ENCODE results near the gene CEP55.
"Not testable (repeated sequence)": the region's sequence is repeated elsewhere in the genome, so short reads cannot be mapped to it uniquely, and the experiment has no call there.

CEP55 gene

GRCh38 chr10:93515071-93516005, 18.9 kb downstream of the CEP55 start:
- peak; percentile 38 for DNase-seq

GRCh38 chr10:93516006-93516380, 19.6 kb downstream of the CEP55 start:
- DNase-seq, result no peak

DNA sequence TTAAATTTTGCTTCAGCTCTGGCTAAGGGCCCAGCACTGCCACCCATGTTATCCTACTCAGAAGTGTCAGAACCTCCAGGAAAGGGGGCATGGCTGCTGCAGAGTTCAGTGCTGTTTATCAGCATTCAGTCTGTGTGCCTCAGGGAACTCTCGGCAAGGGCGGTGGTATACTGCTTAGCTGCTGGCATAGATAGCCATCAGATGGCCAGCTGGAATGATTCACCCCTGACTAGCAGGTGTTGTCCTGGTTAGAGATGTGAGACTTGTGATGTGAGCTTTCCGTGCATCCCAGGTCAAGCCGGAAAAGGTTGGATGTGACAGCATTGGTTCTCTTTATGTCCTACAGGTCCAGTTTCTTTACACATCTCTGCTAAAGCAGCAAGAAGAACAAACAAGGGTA, 22.1 kb downstream of the CEP55 start:
- DNase-seq, result no peak

DNA sequence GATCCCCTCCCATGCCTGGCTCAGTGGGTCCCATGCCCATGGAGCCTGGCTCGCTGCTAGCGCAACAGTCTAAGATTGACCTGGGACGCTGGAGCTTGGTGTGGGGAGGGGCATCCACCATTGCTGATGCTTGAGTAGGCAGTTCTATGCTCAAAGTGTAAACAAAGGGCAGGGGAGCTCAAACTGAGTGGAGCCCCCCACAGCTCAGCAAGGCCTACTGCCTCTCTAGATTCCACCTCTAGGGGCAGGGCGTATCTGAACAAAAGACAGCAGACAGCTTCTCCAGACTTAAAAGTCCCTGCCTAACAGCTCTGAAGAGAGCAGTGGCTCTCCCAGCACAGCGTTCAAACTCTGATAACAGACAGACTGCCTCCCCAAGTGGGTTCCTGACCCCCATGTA, 38.9 kb downstream of the CEP55 start:
- no peak for DNase-seq

DNA sequence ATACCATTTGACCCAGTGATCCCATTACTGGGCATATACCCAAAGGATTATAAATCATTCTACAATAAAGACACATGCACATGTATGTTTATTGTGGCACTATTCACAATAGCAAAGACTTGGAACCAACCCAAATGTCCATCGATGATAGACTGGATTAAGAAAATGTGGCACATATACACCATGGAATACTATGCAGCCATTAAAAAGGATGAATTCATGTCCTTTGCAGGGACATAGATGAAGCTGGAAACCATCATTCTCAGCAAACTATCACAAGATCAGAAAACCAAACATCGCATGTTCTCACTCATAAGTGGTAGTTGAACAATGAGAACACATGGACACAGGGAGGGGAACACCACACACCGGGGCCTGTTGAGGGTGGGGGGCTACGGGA, 44.5 kb downstream of the CEP55 start:
- DNase-seq, result not testable (repeated sequence)

- DNase-seq, result peak; percentile 12
Measured at GRCh38 chr10:93541402-93542357, 45.3 kb downstream of the CEP55 start.

DNA sequence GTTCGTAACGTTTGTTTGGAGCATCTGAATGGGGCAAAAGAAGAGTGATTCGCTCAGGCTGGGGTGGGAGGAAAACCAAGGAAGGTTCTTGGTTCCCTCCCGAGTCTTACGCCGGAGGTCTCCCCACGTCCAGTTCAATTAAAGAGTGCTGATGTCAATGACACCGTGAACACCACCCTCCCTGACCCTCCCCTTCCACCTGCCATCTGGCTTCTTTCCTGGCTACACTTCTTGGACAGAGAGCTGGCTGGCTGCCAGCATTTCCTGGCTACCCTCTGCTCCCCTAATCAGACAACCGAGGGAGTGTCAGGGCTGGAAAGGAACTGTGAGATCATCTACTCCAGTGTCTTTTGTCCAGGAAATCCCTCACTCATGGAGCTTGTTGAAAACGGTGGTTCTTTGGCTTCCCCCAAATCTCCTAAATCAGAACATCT, 46.0 kb downstream of the CEP55 start:
- DNase-seq, result peak; percentile 21

DNA sequence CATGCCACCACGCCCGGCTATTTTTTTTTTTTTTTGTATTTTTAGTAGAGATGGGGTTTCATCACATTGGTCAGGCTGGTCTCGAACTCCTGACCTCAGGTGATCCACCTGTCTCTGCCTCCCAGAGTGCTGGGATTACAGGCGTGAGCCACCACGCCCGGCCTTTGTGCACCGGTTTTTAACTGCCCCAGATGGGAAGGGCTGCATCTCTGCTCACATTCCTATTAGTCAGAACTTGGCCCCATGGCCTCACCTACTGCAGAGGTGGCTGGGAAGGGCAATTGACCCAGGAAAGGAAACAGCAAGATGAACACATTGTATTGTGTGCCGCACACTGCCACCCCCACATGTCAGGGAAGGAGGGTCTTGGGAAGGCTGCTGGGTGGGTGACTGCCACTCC, 50.6 kb downstream of the CEP55 start:
- DNase-seq, result not testable (repeated sequence)

DNA sequence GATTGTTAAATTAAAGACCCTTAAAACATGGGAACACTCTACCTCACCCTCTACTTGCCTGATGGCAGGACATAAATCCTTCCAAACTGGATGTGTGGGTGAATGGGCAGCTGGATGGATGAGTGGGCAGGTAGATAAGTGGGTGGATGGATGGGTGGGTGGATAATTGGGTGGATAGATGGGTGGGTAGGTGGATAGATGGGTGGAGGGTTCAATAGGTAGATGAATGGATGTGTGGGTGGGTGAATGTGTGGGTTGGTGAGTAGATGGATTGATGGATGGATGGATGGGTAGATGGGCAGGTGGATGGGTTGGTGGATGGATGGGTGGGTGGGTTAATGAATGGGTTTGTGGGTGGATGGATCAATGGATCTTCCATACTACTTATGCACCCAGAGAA, 51.1 kb downstream of the CEP55 start:
- DNase-seq, result no peak

GRCh38 chr10:93548376-93549071, 52.1 kb downstream of the CEP55 start:
- peak; percentile 40 for DNase-seq

DNA sequence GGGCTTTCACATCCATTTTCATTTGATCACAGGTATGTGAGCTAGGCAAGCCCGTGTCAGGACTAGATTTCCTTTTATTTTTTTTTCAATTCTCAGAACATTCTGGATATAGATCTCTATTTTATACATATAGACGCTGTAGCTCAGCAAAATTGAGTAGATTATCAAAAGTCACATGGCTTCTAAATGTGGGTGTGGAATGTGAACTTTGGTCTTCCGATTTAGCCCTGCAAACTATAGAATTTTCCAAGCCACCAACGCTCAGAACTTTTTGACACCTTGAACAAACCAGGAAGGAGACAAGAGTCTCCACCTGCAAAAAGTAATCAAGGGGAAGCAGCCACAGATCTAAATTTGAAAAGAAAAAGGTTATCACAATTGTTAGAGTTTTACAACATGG, 54.2 kb downstream of the CEP55 start:
- DNase-seq, result no peak

GRCh38 chr10:93552780-93553179, 56.4 kb downstream of the CEP55 start:
- no peak for DNase-seq

- DNase-seq, result peak; percentile 9
Measured at GRCh38 chr10:93553482-93554315, 57.3 kb downstream of the CEP55 start.

GRCh38 chr10:93554316-93554663, 57.9 kb downstream of the CEP55 start:
- no peak for DNase-seq

DNA sequence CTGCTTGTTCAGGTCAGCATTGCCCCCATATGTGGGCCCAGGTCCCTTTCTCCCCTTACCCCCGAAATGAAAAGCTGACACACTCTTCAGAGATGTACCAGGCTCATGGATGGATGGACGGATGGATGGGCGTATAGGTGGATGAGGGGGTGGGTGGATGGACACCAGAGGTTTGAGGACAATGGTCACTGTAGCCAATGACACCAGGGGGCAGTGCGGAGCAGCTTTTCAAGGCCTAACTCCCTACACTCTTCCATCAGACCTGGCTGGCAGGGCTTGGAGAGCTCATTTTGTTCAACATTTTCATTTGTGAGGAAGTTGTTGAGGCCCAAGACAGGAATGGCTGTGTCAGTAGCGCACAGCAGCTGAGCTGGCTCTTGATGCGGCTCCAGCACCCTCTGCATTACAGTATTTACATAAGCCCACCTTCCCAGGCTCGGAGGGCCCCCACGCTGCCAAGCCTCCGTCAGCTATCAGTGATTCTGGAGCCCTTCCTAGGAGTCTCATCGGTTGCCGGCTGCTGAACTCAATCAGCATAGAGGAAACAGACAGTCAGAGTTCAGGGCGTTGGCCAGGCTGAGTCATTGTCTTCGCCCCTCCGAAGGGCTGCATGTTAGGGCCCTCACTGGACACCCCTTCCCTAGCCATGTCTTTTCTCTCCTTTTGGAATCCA, 58.5 kb downstream of the CEP55 start:
- peak; percentile 55 for DNase-seq

DNA sequence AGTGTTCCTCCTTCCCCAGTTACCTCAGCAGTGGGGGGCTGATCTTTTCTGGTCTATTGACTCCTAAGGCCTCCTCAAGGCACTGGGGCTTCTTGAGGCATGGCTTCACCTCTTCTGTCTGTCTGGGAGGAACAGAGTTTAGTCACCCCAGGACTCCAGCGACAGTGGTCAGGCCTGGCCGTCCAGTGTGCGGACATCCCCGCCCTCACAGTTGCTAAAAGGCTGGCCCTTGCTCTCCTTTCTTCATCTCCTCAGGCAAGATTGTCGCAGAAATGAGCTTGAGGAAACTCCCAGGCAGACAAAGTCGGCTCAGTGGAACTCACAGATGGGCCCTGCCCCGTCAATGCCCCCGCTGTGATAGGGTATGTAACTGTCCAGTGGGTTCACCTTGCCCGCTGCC, 63.1 kb downstream of the CEP55 start:
- DNase-seq, result no peak

DNA sequence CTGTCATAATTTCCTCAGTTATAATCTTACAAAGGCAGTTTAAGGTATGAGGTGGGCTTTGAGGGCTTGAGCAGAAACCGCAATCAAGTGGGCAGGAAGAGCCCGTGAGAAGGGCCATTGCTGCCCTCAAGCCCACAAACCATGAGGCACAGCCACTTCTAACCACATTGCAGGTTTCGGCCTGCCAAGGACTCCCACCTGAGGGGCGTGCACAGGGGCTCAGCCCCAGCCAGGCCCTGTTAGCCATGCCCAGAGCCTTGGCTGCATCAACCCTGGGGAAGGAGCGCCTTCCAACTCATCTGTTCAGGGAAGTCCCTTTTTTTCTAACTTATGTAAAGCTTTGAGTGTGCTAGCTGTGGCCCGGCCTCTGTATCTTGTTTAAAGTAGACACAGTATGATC, 64.1 kb downstream of the CEP55 start:
- DNase-seq, result no peak

GRCh38 chr10:93565446-93565845, 69.0 kb downstream of the CEP55 start:
- DNase-seq, result no peak

DNA sequence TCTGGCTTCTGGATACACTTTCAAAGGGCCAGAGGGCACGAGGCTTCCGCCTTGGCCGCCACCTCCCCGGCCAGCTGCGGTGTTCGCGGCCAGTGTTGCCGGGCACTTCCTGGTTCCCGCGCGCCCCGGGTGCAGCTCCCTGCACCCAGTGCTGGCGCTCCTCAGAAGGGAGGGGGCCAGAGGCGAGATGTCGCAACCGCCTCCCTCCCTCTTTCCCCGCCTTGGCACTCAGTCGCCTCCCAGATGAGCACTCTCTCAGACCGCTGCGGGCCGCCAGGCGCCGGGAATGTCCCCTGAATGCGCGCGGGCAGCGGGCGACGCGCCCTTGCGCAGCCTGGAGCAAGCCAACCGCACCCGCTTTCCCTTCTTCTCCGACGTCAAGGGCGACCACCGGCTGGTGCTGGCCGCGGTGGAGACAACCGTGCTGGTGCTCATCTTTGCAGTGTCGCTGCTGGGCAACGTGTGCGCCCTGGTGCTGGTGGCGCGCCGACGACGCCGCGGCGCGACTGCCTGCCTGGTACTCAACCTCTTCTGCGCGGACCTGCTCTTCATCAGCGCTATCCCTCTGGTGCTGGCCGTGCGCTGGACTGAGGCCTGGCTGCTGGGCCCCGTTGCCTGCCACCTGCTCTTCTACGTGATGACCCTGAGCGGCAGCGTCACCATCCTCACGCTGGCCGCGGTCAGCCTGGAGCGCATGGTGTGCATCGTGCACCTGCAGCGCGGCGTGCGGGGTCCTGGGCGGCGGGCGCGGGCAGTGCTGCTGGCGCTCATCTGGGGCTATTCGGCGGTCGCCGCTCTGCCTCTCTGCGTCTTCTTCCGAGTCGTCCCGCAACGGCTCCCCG, 70.2 kb downstream of the CEP55 start, which contains the start of gene FFAR4:
Gene FFAR4, plus strand, starts transcription at position 231 of the 842 bp plus-strand sequence. Its CDS starts 56 bp downstream, at position 287.
- no peak for DNase-seq

Data from fibroblast of skin of right biceps (primary cell).